HPDE6-E6E7 (cell line): ENCODE data around the gene UTF1.
A peak's percentile ranks its signal among the peaks of the same experiment; 100 is the strongest.

Source experiments
- DNase-seq: peaks from one replicate; pipeline ENCODE4 v3.0.0; 2011; ENCODE audit warnings: missing footprints; ENCODE audit errors: extremely low spot score

Gene UTF1

DNA sequence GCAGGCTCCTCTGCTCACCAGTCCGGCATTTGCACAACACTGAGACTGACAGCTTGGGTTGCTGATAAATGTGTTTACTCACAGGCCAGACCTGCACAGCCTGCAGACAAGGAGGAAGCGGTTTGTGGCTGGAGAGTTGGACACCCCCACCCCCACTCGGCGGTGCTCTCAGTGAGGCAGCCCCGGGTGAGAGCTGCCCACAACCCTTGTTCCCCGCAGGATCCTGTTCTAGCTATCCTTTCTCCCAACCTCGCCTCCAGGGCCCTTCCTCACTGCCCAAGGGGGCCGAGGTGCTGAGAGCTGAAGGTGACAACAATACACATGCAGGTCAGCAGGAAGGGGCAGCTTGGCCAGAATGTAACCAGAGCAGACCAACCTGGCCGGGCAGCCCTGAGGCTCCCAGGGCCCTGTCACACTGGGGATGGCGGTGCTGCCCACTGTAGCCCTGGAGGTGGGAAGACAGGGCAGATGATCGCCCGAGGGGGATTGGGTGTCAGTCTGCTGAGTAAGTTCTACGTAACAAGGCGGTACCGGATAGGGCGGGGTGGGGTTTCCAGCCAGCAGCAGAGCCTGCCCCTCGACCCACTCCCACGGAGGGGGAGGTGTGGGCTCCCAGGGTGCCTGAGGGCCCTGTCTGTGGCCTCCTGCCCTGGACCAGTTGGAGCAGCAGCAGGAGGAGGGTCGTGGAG, 48.7 kb downstream of the UTF1 start:
- DNase-seq = peak; percentile 89

- DNase-seq = no peak
These were observed 49.6 kb downstream of the UTF1 start for GRCh38 chr10:133279326-133280226.

DNA sequence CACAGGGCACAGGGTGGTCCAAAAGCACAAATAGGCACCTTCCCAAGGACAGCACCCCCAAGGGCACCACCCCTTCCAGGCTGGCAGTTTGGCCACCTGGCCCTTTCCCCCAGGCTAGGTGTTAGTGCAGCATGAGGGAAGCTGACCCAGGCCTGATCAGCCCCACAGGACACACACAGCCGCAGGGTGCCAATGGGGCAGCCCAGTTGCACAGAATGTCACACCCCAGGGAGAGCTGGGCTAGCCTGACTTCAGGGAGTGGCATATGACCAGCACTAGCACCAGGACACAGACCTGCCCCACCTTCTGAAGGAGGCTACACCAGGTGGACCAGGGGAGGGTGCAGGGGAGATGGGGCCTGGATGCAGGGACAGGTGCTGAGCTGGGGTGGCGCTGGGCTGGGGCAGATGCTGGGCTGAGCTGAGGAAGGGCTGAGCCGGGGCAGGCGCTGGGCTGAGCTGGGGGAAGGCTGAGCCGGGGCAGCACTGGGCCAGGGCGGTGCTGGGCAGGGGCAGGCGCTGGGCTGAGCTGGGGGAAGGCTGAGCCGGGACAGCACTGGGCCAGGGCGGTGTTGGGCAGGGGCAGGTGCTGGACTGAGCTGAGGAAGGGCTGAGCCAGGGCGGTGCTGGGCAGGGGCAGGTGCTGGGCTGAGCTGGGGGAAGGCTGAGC, 50.5 kb downstream of the UTF1 start:
- DNase-seq = no peak

- DNase-seq = no peak
These were observed 51.1 kb downstream of the UTF1 start for GRCh38 chr10:133281084-133281483.
